ENCODE results near the gene PSMD13.
A peak's percentile ranks its signal among the peaks of the same experiment; 100 is the strongest.

PSMD13 gene

GRCh38 chr11:204587-205109, 32.1 kb upstream of the PSMD13 start:
- DNase-seq = no peak

DNA sequence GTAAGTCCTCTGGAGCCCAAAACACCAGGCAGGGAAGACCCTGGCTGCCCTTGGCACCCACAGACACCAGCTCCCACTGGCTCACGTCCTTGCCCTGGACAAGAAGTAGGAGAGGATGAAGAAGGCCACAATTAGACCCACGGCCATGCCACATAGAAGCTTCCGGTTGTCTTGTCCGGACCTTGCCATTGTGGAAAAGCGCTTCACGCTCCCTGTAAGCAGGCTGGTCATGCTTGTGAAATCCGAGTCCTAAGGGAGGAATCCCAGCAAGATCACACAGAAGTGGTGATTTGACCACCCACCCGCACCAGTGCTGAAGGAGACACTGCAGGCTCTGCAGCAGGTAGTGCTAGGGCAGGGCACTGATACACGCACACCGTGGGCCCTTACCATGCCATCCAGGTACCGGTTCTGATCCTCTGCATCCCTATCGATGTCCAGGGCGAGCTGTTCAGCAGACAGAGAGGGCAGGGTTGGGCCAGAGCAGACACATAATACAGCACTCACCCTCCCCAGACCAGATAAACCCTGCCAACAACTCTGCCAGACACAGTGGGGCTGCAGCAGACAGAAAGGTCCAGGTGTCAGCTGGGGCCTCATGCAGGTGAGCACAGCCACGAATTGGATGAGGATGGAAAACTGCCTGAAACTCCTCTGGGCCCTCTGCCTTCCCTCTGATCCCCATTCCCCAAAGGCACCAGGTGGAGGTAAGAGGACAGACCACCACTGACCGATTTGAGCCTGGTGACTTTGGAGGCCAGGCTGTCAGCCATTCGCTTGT, 31.4 kb upstream of the PSMD13 start:
- DNase-seq = no peak

GRCh38 chr11:206002-206384, 30.8 kb upstream of the PSMD13 start:
- no peak for DNase-seq

DNA sequence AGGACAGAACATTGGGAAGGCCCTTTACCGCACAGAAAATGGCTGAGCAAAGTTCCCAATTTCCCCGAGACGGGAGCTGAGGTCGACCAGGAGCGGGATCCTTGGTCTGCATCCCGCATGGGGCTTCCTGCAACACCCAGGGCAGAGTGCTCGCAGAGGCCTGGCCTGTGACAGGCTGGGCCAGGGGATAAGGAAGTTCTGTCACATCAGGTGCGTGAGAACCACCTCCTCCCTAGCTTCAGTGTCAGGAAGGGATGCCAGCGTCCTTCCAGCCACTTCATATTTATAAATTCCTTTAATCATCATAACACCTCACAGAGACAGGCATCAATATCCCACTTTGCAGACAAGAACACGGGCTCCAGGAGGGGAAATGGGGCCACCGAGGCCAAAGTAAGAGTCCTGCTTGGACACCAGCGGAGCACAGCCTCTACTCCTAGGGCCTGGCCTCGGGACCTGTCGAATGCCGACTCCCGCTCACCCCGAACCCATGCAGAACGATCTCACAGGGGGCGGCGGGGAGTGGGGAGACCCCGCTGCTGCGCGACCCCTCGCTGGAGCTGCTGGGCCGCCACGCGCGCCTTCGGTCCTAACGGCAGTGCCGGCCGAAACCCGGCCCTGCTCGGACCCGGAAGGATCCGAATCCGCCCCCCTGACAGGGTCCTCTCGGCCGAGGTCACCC, 30.1 kb upstream of the PSMD13 start:
- peak; percentile 17 for DNase-seq

- DNase-seq = peak; percentile 99
These were observed 29.4 kb upstream of the PSMD13 start, which contains the start of the genes BET1L and RIC8A for GRCh38 chr11:207208-207862. Gene BET1L (minus strand): TSS chr11:207399. CDS start chr11:207321, 78 bp downstream. Gene RIC8A (plus strand): TSS chr11:207708. CDS start chr11:208855, 1,147 bp downstream.

DNA sequence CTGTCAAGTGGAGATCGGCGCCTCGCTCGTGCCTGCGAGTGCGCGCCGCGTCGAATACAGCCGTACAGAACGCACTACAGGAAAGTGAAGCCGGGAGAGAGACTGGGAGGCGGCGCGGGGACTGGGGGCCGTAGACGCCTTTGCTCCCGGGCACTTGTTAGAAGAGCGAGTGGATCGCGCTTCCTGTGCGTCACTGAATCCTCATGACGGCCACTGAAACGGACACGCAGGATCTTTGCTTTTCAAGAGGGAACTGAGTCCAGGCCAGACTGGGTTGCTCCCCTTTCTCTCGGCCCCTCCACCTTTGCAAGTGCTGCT, 29.0 kb upstream of the PSMD13 start:
- DNase-seq = peak; percentile 53

GRCh38 chr11:208181-208916, 28.4 kb upstream of the PSMD13 start:
- peak; percentile 80 for DNase-seq

DNA sequence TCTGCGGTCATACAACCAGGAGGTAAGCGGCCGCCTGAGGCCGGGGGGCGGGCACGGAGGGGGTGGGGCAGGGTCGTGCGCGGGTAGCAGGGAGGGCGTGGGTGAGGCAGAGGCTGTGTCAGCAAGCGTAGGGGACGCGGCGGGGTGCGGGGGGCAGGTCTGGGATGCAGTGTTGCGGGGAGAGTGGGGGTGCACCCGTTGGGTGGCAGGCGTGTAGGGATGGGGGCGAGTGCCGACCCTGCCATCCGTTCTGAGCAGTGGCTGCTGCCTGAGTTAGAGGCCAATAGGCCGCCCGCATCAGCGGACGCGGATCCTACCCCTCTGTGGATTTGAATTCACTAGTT, 27.9 kb upstream of the PSMD13 start:
- DNase-seq = no peak

DNA sequence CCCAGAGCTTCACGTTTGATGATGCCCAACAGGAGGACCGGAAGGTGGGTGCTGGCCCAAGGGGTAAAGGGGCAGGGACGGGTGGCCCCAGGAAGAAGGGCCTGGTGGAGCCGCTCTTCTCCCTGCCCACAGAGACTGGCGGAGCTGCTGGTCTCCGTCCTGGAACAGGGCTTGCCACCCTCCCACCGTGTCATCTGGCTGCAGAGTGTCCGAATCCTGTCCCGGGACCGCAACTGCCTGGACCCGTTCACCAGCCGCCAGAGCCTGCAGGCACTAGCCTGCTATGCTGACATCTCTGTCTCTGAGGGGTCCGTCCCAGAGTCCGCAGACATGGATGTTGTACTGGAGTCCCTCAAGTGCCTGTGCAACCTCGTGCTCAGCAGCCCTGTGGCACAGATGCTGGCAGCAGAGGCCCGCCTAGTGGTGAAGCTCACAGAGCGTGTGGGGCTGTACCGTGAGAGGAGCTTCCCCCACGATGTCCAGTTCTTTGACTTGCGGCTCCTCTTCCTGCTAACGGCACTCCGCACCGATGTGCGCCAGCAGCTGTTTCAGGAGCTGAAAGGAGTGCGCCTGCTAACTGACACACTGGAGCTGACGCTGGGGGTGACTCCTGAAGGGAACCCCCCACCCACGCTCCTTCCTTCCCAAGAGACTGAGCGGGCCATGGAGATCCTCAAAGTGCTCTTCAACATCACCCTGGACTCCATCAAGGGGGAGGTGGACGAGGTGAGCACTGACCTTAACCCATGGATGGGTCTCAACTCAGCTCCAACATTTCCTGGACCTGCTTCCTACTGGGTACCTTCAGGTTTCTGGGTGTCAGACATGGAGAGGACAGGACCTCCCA, 27.3 kb upstream of the PSMD13 start:
- DNase-seq = no peak

DNA sequence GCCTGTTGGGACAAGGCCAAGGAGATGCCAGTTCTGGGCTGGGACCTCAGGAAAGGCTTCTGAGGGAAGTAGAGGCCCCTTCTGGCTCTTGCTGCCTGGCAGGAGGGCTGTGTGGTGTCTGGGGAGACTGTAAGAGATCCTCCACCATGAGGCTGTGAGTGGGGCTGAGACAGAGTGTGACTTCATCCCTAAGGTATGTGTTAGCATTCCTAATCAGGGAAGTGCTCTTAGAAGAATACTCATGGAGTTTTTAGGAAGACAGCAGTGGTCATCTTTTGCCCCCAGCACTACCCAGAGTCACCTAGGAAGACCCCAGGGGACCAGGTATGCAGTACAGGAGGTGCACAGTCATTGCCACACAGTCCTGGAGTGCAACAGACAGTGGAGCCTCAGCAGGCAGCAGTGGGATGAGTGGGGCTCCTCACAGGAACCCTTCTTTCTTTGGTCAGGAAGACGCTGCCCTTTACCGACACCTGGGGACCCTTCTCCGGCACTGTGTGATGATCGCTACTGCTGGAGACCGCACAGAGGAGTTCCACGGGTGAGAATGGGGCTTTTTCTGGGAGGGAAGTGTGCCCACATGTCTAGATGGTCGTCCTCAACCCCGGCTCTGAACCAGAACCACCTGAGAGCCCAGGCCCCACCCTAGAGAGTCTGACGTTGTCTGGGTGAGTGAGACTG, 26.5 kb upstream of the PSMD13 start:
- peak; percentile 85 for DNase-seq

DNA sequence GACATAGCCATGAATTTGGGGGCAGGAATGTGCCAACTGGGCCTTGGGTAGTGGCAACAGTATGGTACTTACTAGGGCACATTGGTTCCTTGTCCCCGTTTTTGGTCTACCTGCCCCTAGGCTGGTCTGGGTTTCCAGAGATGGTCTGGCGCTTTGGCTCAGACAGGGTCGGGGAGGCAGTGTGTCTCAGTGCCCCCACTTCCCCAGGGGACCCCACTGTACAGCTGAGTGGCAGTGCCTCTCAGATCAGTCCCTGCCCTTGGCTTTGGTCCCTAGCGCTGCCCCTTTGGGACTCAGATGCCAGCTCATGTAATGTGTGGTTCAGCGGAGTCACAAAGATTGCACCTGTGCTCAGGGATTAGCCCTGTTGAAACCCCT, 26.0 kb upstream of the PSMD13 start:
- DNase-seq = no peak

- DNase-seq = no peak
These were observed 25.5 kb upstream of the PSMD13 start for GRCh38 chr11:211295-211694.

DNA sequence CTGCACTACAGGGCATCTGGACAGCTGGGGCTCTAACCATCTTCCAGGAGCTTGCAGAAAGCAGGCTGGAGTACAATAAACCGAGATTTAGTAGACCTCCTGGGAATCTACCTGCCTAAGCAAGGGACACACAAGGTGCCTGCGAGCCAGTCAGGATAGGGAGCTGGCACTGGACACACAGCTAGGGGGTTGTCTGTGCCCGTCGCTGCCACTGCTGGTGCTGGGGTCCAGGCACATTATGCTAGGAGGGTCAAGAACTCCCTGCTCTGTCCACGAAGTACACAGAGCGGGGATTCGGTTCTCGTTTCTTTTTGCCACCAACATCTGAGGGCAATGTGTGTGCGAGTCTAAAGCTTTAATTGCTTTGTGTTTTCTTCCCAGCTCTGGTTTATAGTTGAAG, 25.0 kb upstream of the PSMD13 start:
- no peak for DNase-seq

DNA sequence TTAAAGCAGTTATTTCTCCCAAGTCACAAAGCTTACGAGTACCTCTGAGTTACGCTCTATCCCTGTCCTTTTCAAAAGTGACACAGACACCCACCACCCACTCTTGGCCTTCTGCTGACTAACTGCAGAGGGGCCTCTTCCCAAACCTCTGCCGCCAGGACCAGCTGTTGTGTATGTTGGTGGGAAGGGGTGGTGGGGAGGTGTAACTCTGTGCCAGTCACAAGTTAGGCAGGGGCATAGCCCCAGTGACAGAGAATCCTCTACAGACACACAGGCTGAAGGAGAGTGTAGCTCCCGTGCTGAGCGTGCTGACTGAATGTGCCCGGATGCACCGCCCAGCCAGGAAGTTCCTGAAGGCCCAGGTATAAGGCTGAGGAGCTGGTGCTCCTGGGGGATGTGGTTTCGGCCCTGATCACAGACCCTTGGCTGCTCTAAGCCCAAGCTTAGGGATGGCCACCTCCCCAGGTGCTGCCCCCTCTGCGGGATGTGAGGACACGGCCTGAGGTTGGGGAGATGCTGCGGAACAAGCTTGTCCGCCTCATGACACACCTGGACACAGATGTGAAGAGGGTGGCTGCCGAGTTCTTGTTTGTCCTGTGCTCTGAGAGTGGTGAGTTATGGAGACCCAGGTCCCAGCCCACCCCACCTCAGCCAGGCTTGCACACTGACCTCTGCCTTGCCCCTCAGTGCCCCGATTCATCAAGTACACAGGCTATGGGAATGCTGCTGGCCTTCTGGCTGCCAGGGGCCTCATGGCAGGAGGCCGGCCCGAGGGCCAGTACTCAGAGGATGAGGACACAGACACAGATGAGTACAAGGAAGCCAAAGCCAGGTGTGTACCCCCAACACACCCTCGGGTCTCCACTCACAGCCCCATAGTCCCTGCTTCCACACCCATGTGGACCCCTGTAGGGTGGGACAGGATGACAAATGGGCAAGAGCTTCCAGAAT, 24.4 kb upstream of the PSMD13 start:
- DNase-seq = no peak

- DNase-seq = no peak
These were observed 23.7 kb upstream of the PSMD13 start for GRCh38 chr11:213111-213510.

DNA sequence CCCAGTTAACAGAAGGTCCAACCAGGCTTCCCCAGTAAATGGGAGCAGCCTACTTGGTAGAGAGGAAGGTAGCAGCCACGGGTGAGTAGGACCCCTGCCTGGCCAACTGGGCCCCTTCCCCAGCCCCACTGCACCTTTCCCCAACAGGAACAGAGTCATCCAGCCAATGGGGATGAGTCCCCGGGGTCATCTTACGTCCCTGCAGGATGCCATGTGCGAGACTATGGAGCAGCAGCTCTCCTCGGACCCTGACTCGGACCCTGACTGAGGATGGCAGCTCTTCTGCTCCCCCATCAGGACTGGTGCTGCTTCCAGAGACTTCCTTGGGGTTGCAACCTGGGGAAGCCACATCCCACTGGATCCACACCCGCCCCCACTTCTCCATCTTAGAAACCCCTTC, 22.7 kb upstream of the PSMD13 start:
- DNase-seq = no peak

DNA sequence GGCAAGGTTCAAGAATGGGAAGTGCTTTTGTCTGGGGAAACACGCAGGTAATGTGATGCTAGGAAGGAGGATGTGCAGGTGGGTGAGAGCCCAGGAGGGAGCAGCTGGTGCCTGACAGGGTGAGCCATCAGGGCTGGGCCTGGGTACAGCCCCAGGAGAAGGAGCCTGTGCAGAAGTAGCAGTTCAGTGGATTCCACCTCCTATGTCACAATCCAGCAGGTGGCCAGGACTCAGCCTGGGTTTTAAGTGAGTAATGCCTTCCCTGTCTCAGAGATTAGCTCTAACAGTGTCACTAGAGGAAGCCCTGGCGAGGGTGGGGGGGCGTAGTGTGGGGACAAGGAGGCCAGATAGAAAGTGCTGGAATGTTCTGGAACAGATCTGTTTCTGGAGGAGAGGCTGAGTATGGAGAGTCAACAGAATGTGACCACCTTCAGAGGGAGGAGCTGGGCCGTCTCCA, 21.2 kb upstream of the PSMD13 start:
- no peak for DNase-seq

GRCh38 chr11:216081-216974, 20.4 kb upstream of the PSMD13 start:
- no peak for DNase-seq

DNA sequence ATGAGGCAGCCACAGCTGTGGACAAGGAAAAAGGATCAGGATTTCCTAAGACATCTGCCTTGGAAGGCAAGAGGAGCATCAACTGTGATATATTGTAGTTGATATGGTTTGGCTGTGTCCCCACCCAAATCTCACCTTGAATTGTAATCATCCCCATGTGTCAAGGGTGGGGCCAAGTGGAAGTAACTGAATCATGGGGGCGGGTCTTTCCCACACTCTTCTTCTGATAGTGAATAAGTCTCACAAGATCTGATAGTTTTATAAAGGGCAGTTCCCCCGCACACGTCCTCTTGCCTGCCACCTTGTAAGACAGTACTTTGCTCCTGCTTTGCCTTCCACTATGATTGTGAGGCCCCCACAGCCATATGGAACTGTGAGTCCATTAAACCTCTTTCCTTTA, 19.1 kb upstream of the PSMD13 start:
- no peak for DNase-seq
